HepG2 (cell line): ENCODE results near the gene MTMR4. TPM values are rescaled to one million over a fixed set of nuclear protein-coding genes. Genes with fewer than 3 reads are reported as not detected.

Experiments used
- ATF1 ChIP-seq: IDR thresholded peaks from 2 replicates; pipeline ENCODE4 v1.6.1; 2016; ENCODE audit warnings: mild to moderate bottlenecking, control low read depth
- FOXA3 ChIP-seq: IDR thresholded peaks from 2 replicates; pipeline ENCODE4 v1.6.1; 2016; ENCODE audit warnings: missing genetic modification reagents, missing compliant biosample characterization
- MTA3 ChIP-seq: sonication (generic); formaldehyde crosslinking; IDR thresholded peaks from 2 replicates; pipeline ENCODE4 v1.4.0; 2020; ENCODE audit warnings: missing genetic modification reagents
- NRL ChIP-seq: sonication (generic); formaldehyde crosslinking; IDR thresholded peaks from 2 replicates; pipeline ENCODE4 v1.5.0; 2020; ENCODE audit warnings: missing genetic modification reagents, mild to moderate bottlenecking, moderate library complexity, borderline replicate concordance
- STAG1 ChIP-seq: sonication (generic); formaldehyde crosslinking; IDR thresholded peaks from 2 replicates; pipeline ENCODE4 v1.4.0; 2020; ENCODE audit warnings: missing genetic modification reagents
- TCF7 ChIP-seq: sonication (generic); IDR thresholded peaks from 2 replicates; pipeline ENCODE4 v1.6.1; 2016; ENCODE audit warnings: antibody characterized with exemption, low read depth
- ZNF274 ChIP-seq: sonication (generic); formaldehyde crosslinking; IDR thresholded peaks from 2 replicates; pipeline ENCODE4 v1.5.1; 2020; ENCODE audit warnings: mild to moderate bottlenecking, missing genetic modification reagents
- polyA plus RNA-seq, 8 experiments: library from polyadenylated mRNA; depleted of rRNA in 3 of 8; stranded (reverse) in 7 of 8; unstranded in 1 of 8; fragments of >200 nt; fragmentation: Illumina TruSeq in 4 of 8; extraction: Trizol in 4 of 8; gene quantifications; 2 replicates each; pipeline versions ENCODE4 v1.2.1 to v1.2.3, GENCODE V29; 2011 to 2016; ENCODE audit warnings: low read depth in 4 of 8, missing spikeins in 1 of 8, mixed read lengths in 1 of 8; ENCODE audit not compliant: insufficient read depth in 1 of 8
- total RNA-seq, 5 experiments: library from RNA; depleted of rRNA; stranded (reverse); fragments of >200 nt; fragmentation: Illumina TruSeq; extraction: Trizol; gene quantifications; 2 replicates each; pipeline ENCODE4 v1.2.3, GENCODE V29; 2016; ENCODE audit warnings: low read depth in 1 of 5
- TF ChIP-seq, protein P1 (sequence below): sonication (generic); formaldehyde crosslinking; IDR thresholded peaks from 2 replicates; pipeline ENCODE4 v1.5.1; 2020; ENCODE audit warnings: mild to moderate bottlenecking, missing genetic modification reagents, moderate library complexity
- TF ChIP-seq, protein P2 (sequence below): sonication (generic); formaldehyde crosslinking; IDR thresholded peaks from 2 replicates; pipeline ENCODE4 v1.5.0; 2020; ENCODE audit warnings: missing genetic modification reagents

MTMR4 gene
- total and polyA plus RNA-seq, 2 of the 13 experiments (the other 11 are each of a cell fraction or from before 2014, with no cell fraction given): 62.5 to 65.1 TPM

DNA sequence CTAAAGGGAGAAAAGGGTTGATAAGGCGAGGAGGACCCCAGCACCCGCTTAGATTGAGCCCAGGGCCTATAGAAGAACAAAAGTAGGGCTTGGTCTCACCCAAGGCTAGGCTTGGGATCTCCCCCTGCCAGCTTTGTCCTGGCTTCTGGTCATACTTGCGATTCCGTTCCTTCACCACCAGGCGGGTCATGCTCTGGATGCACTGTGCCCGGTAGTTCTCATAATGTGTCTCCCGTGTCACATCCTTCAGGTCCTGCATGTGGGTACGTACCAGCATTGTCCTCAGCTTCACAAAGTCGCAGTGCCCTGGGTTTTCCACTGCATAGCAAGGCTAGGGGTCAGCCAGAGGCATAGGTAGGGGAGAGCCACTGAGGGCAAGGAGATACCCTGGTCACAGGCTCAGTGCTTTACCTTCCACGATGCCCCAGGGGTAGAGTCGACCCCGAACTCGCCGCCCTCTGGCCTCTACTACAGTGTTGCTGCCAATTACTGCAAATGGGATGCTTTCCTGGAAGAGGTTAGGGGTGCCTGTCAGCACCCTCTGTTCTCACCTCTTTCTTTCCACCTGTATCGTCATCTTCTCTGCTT is 6.5 kb upstream of the MTMR4 start (continued):
- TF ChIP-seq TCF7 (no peak), STAG1 (CRISPR knock-in tag) (peak; percentile 59), ZNF274 (CRISPR knock-in tag) (no peak), ATF1 (CRISPR knock-in tag) (0 out of 2 replicates have a peak, but pooled peaks have one; percentile 24), NRL (CRISPR knock-in tag) (no peak), FOXA3 (CRISPR knock-in tag) (0 out of 2 replicates have a peak, but pooled peaks have one; percentile 12), MTA3 (no peak)
- TF ChIP-seq, protein P1, sequence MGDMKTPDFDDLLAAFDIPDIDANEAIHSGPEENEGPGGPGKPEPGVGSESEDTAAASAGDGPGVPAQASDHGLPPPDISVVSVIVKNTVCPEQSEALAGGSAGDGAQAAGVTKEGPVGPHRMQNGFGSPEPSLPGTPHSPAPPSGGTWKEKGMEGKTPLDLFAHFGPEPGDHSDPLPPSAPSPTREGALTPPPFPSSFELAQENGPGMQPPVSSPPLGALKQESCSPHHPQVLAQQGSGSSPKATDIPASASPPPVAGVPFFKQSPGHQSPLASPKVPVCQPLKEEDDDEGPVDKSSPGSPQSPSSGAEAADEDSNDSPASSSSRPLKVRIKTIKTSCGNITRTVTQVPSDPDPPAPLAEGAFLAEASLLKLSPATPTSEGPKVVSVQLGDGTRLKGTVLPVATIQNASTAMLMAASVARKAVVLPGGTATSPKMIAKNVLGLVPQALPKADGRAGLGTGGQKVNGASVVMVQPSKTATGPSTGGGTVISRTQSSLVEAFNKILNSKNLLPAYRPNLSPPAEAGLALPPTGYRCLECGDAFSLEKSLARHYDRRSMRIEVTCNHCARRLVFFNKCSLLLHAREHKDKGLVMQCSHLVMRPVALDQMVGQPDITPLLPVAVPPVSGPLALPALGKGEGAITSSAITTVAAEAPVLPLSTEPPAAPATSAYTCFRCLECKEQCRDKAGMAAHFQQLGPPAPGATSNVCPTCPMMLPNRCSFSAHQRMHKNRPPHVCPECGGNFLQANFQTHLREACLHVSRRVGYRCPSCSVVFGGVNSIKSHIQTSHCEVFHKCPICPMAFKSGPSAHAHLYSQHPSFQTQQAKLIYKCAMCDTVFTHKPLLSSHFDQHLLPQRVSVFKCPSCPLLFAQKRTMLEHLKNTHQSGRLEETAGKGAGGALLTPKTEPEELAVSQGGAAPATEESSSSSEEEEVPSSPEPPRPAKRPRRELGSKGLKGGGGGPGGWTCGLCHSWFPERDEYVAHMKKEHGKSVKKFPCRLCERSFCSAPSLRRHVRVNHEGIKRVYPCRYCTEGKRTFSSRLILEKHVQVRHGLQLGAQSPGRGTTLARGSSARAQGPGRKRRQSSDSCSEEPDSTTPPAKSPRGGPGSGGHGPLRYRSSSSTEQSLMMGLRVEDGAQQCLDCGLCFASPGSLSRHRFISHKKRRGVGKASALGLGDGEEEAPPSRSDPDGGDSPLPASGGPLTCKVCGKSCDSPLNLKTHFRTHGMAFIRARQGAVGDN (CRISPR knock-in tag): peak; percentile 28
- TF ChIP-seq, protein P2, sequence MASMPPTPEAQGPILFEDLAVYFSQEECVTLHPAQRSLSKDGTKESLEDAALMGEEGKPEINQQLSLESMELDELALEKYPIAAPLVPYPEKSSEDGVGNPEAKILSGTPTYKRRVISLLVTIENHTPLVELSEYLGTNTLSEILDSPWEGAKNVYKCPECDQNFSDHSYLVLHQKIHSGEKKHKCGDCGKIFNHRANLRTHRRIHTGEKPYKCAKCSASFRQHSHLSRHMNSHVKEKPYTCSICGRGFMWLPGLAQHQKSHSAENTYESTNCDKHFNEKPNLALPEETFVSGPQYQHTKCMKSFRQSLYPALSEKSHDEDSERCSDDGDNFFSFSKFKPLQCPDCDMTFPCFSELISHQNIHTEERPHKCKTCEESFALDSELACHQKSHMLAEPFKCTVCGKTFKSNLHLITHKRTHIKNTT (CRISPR knock-in tag): no peak
